HCEC 1CT (cell line): ENCODE results near the gene HUS1B.
A peak's percentile ranks its signal among the peaks of the same experiment; 100 is the strongest.
"Not testable (repeated sequence)": the region's sequence is repeated elsewhere in the genome, so short reads cannot be mapped to it uniquely, and the experiment has no call there.

Experiments
- DNase-seq: peaks from one replicate; pipeline ENCODE4 v3.0.0-alpha.2; 2017

HUS1B gene

GRCh38 chr6:656460-657252, at the start of gene HUS1B:
HUS1B (minus strand) TSS chr6:657100; CDS start chr6:656944, 156 bp downstream.
- DNase-seq, result no peak

GRCh38 chr6:706146-706545, 49.2 kb upstream of the HUS1B start:
- DNase-seq, result peak; percentile 36

- no peak for DNase-seq
Observed at GRCh38 chr6:705047-705446, 48.1 kb upstream of the HUS1B start.

GRCh38 chr6:704046-704445, 47.1 kb upstream of the HUS1B start:
- peak; percentile 55 for DNase-seq

- peak; percentile 23 for DNase-seq
Observed at GRCh38 chr6:703552-703951, 46.7 kb upstream of the HUS1B start.

- no peak for DNase-seq
Observed at GRCh38 chr6:701700-702479, 45.0 kb upstream of the HUS1B start.

- no peak for DNase-seq
Observed at GRCh38 chr6:701215-701614, 44.3 kb upstream of the HUS1B start.

- no peak for DNase-seq
Observed at GRCh38 chr6:700490-700889, 43.6 kb upstream of the HUS1B start.

- no peak for DNase-seq
Observed at GRCh38 chr6:699319-699718, 42.4 kb upstream of the HUS1B start.

- DNase-seq, result not testable (repeated sequence)
Observed at GRCh38 chr6:694431-695126, 37.7 kb upstream of the HUS1B start.

GRCh38 chr6:693723-694009, 36.8 kb upstream of the HUS1B start:
- no peak for DNase-seq

GRCh38 chr6:692858-693722, 36.2 kb upstream of the HUS1B start, which contains the start of gene EXOC2:
EXOC2 (minus strand) TSS chr6:693139; CDS start chr6:637818, 55,321 bp downstream.
- peak; percentile 79 for DNase-seq

- DNase-seq, result peak; percentile 42
Observed at GRCh38 chr6:692356-692851, 35.5 kb upstream of the HUS1B start.

- no peak for DNase-seq
Observed at GRCh38 chr6:689223-689622, 32.3 kb upstream of the HUS1B start.

GRCh38 chr6:686497-686896, 29.6 kb upstream of the HUS1B start:
- peak; percentile 30 for DNase-seq

- DNase-seq, result peak; percentile 74
Observed at GRCh38 chr6:684831-685636, 28.1 kb upstream of the HUS1B start.

GRCh38 chr6:683742-684440, 27.0 kb upstream of the HUS1B start:
- peak; percentile 85 for DNase-seq

GRCh38 chr6:680666-681340, 23.9 kb upstream of the HUS1B start:
- DNase-seq, result no peak

GRCh38 chr6:680251-680650, 23.4 kb upstream of the HUS1B start:
- no peak for DNase-seq

GRCh38 chr6:679282-679681, 22.4 kb upstream of the HUS1B start:
- DNase-seq, result no peak
